PC-9 (cell line): ENCODE data around the gene CDC37. TPM values are rescaled to one million over a fixed set of nuclear protein-coding genes. Genes with fewer than 3 reads are reported as not detected.

ENCODE experiments used
- BruUV-seq: library from RNA; stranded (reverse); fragments of 400-500 nt; replicated peaks from 2 replicates; lab custom pipeline; 2021; lab: Mats Ljungman, UMichigan
- CTCF ChIA-PET: fragments of 300-600 bp; sonication (Branson Sonifier 250); formaldehyde crosslinking; loops from one replicate; lab custom pipeline; 2022; ENCODE audit warnings: antibody characterized with exemption; lab: Charles Lee
- POLR2A ChIA-PET: fragments of 300-600 bp; sonication (Branson Sonifier 250); formaldehyde crosslinking; loops from one replicate; lab custom pipeline; 2022; ENCODE audit warnings: antibody characterized with exemption; ENCODE audit not compliant: unreplicated experiment; lab: Charles Lee
- DNase-seq, 2 experiments: peaks; one replicate each; pipeline versions ENCODE4 v3.0.0 to v3.0.0-alpha.2; 2015 to 2022; ENCODE audit warnings: mixed read lengths in 1 of 2
- H2AFZ ChIP-seq: fragments of 200-600 bp; sonication (generic); 2 replicates; pipeline ENCODE4 v1.8.1; 2017; ENCODE audit warnings: antibody characterized with exemption
- H3F3A ChIP-seq: fragments of 200-600 bp; sonication (generic); 2 replicates; pipeline ENCODE4 v1.8.1; 2017; ENCODE audit warnings: antibody characterized with exemption, mild to moderate bottlenecking, low read depth; ENCODE audit not compliant: insufficient read depth
- H3K27ac ChIP-seq: fragments of 200-600 bp; sonication (generic); 2 replicates; pipeline ENCODE4 v1.6.1; 2016; ENCODE audit warnings: mixed run types
- H3K27me3 ChIP-seq: fragments of 200-600 bp; sonication (generic); 2 replicates; pipeline ENCODE4 v1.6.1; 2016; ENCODE audit warnings: low read depth, mixed run types; ENCODE audit not compliant: insufficient read depth
- H3K36me3 ChIP-seq: fragments of 200-600 bp; sonication (generic); 2 replicates; pipeline ENCODE4 v1.6.1; 2016; ENCODE audit warnings: low read depth, mixed run types
- H3K4me1 ChIP-seq: fragments of 200-600 bp; sonication (generic); replicated peaks from 2 replicates; pipeline ENCODE4 v1.6.1; 2016; ENCODE audit warnings: mixed run types; ENCODE audit not compliant: insufficient read depth
- H3K4me2 ChIP-seq: fragments of 200-600 bp; sonication (generic); 2 replicates; pipeline ENCODE4 v1.6.1; 2017; ENCODE audit warnings: mixed run types
- H3K4me3 ChIP-seq: fragments of 200-600 bp; sonication (generic); 2 replicates; pipeline ENCODE4 v1.6.1; 2016; ENCODE audit warnings: mixed run types
- H3K79me2 ChIP-seq: fragments of 200-600 bp; sonication (generic); 2 replicates; pipeline ENCODE4 v1.6.1; 2017; ENCODE audit warnings: low read depth, mixed run types
- H3K9me2 ChIP-seq: fragments of 200-600 bp; sonication (generic); 2 replicates; pipeline ENCODE4 v1.8.1; 2017; ENCODE audit warnings: mild to moderate bottlenecking; ENCODE audit not compliant: insufficient read depth
- H3K9me3 ChIP-seq: fragments of 200-600 bp; sonication (generic); 2 replicates; pipeline ENCODE4 v1.8.1; 2016; ENCODE audit warnings: low read depth; ENCODE audit not compliant: insufficient read depth
- H4K20me1 ChIP-seq: fragments of 200-600 bp; sonication (generic); 2 replicates; pipeline ENCODE4 v1.8.1; 2017; ENCODE audit not compliant: insufficient read depth
- EZH2 ChIP-seq: fragments of 200-600 bp; sonication (generic); IDR thresholded peaks from 2 replicates; pipeline ENCODE4 v1.8.0; 2017; ENCODE audit warnings: antibody characterized with exemption, low read depth
- intact Hi-C: fragments of 100-400 bp; cut with micrococcal nuclease; formaldehyde crosslinking; loops from one replicate; pipeline ENCODE4 v1.10.0; 2022; ENCODE audit not compliant: unreplicated experiment
- total RNA-seq: library from RNA; stranded (reverse); gene quantifications from 2 replicates; pipeline ENCODE4 v1.2.3, GENCODE V29; 2021
- TF ChIP-seq, protein P1 (sequence below): fragments of 200-600 bp; sonication (generic); conservative IDR thresholded peaks from 2 replicates; pipeline ENCODE4 v1.6.1; 2017; ENCODE audit warnings: mixed run types, antibody characterized with exemption, mild to moderate bottlenecking, moderate library complexity

CDC37 gene
- total RNA-seq, 1 experiment from 2014 or later, result 191 TPM

DNA sequence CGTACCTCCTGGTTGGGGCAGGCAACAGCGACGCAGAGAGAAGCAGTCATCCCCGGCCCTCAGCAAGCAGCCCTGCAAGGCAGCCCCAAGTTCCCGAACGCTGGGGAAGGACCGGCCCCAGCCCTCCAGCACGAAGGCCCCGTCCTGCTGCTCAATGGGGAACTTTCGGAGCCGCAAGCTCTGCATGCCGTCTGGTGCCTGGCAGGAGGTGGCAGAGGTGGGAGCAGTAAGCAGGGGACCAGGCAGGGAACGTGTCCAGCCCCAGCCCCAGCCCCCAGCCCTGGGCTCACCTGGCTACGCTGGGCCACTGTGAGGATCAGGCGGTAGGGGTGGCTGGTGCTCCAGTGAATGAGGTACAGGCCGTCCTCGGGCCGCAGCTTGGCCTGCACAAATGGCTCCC is 41.1 kb downstream of the CDC37 start:
- no peaks in the 10 kb centered on the region for H4K20me1 ChIP-seq
- intact Hi-C loops, result no loop called here

DNA sequence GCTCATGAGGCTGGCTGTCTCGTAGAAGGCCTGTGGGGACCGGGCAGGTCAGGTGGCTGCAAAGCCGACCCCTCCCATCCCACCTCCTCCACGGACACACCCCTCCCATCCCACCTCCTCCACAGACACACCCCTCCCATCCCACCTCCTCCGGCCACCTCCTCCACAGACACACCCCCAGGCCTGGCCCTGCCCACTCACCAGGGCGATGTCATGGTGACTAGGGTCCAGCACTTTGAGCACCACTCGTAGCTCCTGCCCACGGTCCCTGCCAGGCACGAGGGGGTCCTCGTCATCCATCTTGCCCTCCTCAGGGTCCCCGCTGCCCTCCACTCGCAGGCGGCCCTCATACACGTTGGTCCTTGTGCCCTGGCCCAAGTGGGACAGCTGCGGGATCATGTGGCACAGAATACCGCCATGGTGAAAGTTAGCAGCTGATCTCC is 41.8 kb downstream of the CDC37 start:
- BruUV-seq, result no TSS peak
- H3K27me3 ChIP-seq, result no peaks in the 10 kb centered on the region
- H3K36me3 ChIP-seq, result peaks cover 5% of the 10 kb centered on the region
- no peak overlapping the region for H3K27ac ChIP-seq
- ChIA-PET POLR2A (no interaction called here), CTCF (interaction anchor here (0.5 kb wide), 1 partner anchor 9 kb away, joined by 6 read pairs; no protein-coding TSS in a partner anchor)
- H3K79me2 ChIP-seq, result no peaks in the 10 kb centered on the region
- no peak overlapping the region for H3K4me3 ChIP-seq
- DNase-seq, result no peak
- H3K9me3 ChIP-seq, result no peaks in the 10 kb centered on the region
- no peaks in the 10 kb centered on the region for H3K9me2 ChIP-seq
- H3K4me1 ChIP-seq, result no peaks in the 10 kb centered on the region
- TF ChIP-seq, protein P1, sequence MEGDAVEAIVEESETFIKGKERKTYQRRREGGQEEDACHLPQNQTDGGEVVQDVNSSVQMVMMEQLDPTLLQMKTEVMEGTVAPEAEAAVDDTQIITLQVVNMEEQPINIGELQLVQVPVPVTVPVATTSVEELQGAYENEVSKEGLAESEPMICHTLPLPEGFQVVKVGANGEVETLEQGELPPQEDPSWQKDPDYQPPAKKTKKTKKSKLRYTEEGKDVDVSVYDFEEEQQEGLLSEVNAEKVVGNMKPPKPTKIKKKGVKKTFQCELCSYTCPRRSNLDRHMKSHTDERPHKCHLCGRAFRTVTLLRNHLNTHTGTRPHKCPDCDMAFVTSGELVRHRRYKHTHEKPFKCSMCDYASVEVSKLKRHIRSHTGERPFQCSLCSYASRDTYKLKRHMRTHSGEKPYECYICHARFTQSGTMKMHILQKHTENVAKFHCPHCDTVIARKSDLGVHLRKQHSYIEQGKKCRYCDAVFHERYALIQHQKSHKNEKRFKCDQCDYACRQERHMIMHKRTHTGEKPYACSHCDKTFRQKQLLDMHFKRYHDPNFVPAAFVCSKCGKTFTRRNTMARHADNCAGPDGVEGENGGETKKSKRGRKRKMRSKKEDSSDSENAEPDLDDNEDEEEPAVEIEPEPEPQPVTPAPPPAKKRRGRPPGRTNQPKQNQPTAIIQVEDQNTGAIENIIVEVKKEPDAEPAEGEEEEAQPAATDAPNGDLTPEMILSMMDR, result no peak
- TF ChIP-seq EZH2, result no peak
- H2AFZ ChIP-seq, result no peak overlapping the region
- no peaks in the 10 kb centered on the region for H4K20me1 ChIP-seq
- intact Hi-C loops, result no loop called here
- no peak overlapping the region for H3K4me2 ChIP-seq
- H3F3A ChIP-seq, result peaks cover 4% of the 10 kb centered on the region; the same call in 1 of the 2 replicates

More for the DNA sequence above, 41.1 kb downstream of the CDC37 start:
- ChIA-PET POLR2A (no interaction called here), CTCF (no interaction called here)
- TF ChIP-seq, protein P1, result no peak
- no peak for TF ChIP-seq EZH2
- Histone ChIP-seq H3K4me1 (no peaks in the 10 kb centered on the region), H3K27me3 (no peaks in the 10 kb centered on the region), H3K9me3 (no peaks in the 10 kb centered on the region), H3K9me2 (no peaks in the 10 kb centered on the region), H3K27ac (no peak overlapping the region), H3K4me2 (no peak overlapping the region), H3K4me3 (no peak overlapping the region), H3K36me3 (peaks cover 5% of the 10 kb centered on the region), H2AFZ (no peak overlapping the region), H3F3A (peaks cover 4% of the 10 kb centered on the region; the same call in 1 of the 2 replicates), H3K79me2 (no peaks in the 10 kb centered on the region)
- no peak for DNase-seq
- no TSS peak for BruUV-seq

DNA sequence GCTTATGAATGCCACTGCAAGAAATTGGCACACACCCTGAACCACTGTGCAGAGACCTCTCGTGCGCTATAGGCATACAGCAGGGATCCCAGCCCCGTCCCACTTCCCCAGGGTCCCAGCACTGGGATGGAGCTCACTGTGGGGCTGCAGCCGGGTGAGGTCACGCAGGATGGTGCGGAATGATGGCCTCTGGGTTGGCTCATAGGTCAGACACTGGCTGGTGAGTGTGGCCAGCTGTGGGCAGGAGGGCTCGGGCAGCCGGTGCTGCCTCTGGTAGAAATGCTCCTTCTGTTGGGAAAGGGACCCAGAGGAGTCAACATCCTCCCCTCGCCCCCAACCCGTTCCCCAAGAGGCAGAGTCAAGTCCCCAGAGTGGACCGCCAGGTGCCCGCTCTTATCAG is 46.9 kb downstream of the CDC37 start:
- Histone ChIP-seq H3K36me3 (peaks cover 13% of the 10 kb centered on the region; the same call in 1 of the 2 replicates), H3K4me3 (no peak overlapping the region), H3F3A (no peaks in the 10 kb centered on the region), H3K4me2 (no peak overlapping the region), H3K27ac (no peak overlapping the region), H2AFZ (no peak overlapping the region), H4K20me1 (no peaks in the 10 kb centered on the region), H3K4me1 (no peaks in the 10 kb centered on the region), H3K9me2 (no peaks in the 10 kb centered on the region), H3K79me2 (no peaks in the 10 kb centered on the region), H3K9me3 (no peaks in the 10 kb centered on the region), H3K27me3 (no peaks in the 10 kb centered on the region)
- BruUV-seq, result no TSS peak
- intact Hi-C loops, result no loop called here
- POLR2A ChIA-PET, result no interaction called here
- TF ChIP-seq, protein P1, result no peak
- no peak for TF ChIP-seq EZH2
- DNase-seq, result no peak
- CTCF ChIA-PET, result no interaction called here
